Fibroblast of gingiva (primary cell): ENCODE data around the gene WNT5B.

Experiments
- DNase-seq: peaks from one replicate; pipeline ENCODE4 v3.0.0-alpha.2; 2011; ENCODE audit warnings: low read depth

Gene WNT5B

DNA sequence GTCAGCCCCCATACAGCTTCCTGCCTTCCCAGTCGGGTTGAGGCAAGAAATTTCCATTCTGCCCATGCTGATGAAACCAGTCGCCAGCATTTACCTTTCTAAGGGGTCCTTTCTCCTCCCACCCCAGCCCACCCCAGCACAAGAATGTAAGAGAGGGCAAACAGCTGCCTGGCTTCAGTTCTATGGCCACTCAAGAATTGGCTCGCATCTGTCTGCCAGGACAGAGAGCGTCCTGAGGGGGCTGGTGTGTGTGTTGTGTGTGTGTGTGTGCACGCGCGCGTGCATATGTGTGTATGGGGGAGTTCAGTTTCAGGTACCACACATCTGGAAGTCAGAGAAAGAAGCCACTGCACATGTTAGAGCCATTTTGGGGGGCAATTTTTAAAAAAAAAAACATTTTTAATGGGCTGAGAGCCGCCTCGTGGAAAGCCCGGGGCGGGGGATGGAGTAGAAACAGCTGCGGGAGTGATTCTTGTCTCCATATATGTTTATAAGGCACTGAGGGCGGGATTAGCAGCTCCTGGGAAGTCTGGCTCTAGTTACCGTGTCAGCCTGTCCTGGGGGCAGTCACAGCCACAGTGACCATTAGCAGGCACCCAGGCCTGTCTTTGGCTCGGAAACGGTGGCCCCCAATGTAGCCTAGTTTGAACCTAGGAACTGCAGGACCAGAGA, at the start of gene WNT5B:
TSS of gene WNT5B (plus strand) at position 566 of the 672 bp plus-strand sequence. CDS start 2,124 bp downstream, outside the sequence.
- no peak for DNase-seq

DNA sequence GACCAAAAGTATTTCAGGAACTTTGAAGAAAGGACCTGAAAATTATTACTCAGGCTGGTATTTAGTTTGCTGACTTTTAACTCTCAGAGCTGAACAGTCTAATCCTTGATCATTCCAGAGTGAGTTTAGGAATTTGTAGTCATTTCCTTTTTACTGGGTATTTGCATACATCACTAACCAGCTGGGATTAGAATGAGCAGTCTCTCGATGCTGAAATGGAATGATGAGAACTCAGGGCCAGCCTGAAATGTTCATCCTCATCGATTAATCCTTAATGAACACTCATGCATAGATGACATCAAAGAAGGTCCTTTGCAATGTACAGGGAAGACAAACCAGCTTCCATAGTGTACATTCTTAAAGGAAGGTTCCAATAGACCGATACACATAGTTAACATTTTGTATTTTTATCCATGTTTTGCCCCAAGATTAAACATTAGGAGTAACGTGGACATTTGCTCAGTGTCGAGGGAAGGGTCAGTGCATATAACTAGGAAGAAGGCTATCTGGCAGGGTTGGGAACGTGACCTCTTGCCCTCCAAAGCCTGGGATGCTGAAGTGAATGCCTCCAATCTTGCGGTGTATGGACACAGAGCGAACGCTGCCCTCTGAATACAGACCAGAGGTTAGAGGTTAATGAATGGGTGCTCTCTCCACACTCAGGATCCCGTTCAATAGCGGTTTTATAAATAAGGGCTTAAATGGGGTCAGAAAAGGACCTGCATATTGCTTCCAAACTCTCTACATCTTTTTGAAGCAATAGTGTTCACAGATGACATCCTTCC, 49.2 kb upstream of the WNT5B start:
- no peak for DNase-seq

DNA sequence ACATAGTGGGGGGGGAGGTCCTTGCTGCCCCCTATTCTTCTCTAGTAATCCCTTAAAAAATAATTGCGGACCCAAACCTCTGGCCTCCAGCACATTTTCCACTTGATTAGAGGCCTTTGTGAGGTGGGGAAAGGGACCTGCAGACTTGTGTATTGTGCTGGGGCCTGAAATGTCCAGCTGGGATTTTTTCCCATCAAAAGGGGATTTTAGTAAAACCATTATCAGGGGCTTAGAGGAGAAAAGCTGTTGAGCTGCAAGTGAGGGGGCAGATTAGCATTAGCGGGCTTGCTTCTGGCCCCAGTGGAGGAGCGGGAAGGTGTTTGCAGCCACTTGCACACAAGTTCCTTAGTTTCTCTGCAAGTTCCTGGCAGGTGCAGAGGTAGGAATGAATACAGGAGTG, 48.5 kb upstream of the WNT5B start:
- DNase-seq, result no peak

DNA sequence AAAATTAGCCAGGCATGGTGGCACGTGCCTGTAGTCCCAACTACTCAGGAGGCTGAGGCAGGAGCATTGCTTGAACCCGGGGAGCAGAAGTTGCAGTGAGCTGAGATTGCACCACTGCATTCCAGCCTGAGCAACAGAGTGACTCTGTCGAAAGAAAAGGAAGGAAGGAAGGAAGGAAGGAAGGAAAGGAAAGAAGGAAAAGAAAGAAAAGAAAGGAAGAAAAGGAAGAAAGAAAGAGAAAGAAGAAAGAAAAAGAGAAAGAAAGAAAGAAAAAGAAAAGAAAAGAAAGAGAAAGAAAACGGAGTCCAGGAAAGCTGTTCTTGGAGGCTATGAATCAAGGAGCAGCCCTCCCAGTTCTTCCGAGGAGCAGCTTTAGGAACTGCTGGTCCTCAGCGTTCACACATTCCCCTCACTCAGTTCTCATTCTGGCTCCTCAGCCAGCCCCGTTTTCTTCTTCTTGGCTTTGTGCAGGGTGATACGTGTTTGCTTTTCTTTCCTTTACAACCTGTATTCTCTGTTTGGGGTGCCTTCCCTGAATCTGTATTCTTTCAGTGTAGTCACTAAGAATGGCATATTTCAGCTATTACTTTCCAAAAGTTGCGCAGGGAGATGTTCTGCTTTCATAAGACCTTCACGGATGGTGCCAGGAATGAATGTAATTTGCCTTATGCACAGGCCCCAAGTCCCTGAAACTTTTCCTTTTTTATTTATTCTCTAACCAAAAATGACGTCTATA, 46.9 kb upstream of the WNT5B start:
- DNase-seq, result peak; percentile 90

DNA sequence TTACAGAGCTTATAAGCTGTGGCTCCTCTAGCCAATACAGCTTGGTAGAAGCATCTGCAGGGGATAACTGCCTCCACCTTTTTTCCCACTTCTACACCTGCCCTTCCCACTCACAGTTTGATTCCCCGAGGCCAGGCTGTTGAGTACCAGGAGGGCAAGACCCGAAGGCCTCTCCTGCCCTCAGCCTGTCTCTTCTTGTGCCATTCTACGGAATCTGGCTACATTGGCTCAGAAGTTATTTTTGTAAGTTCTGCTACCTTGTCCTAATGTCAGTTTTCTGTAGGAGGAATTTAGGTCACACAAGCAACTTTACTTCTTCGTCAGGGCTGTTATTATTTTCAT, 46.4 kb upstream of the WNT5B start:
- DNase-seq, result no peak

DNA sequence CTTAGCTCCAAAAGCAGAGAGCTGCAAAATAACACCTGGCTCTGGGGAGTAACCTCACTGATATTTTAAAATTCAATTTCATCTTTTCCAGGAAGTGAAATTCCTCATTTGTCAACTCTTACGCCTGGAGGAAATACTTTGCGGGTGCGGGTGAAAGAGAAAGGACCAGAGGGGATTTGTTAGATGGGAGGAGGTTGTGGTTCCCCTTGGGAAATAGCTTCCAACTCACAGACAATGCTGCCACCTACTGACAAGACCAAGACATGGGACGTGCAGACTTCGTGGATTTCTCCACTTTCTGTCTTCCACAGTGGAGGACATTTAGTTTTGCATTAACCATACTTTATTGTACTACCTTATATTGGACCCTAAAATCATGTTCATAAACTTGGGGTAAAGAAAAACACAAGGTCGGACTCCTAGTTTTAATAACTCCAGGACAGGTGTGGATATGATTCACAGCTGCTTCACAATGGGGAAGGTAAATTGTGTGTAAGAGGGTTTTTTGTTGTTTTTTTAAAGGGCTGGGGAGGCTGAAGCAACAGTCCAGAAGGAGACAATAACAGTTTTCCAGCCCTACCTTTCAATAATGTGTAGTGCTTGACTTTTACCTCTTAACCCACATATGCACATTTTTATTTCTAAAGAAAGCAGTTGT, 45.5 kb upstream of the WNT5B start:
- DNase-seq, result peak; percentile 86

DNA sequence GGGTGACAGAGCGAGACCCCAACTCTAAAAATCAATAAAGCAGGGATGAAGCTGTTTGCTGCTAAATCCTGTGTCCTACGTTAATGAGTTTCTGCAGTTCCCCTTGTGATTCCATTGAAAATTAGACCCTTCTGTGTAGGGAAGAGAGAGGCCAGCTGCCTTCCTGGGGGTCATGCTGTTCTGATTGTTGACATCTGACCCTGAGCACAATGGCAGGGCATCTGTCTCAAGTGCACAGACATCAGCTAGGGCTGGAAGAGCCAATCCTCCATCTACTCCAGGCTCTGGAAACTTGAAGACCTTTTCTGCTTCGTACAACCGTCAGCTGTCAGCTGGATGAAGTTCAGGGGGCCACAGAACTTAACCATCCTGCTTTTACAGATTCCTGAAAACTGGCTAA, 44.7 kb upstream of the WNT5B start:
- DNase-seq, result no peak

DNA sequence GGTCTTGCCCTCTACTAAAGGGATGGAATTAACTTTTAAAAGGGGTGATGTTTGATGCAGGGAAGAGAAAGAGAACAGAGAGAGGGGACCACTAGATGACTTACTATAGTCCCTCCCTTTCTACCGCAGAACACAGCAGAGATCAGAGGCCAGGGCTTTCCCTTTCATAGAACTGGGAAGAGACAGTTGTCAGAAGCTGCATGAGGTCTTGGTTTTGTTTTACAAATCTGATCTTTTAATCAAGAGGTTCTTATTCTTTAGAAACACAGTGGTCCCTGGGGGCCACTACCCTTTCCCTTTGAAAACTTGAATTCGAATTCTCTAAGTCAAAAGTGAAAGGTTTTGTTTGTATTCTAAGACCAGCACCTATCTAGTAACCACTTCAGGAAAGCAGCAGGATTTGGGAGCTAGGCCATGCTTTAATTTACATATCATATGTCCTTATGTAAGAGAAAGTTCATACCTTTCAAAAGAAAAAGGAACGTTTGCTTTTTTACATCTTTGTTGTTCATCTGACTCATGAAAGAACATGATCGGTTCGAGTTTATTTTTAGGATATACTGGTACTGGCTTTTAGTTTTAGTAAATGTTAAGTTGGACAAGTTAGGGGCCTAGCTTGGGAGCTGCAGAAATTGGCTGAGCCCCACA, 41.0 kb upstream of the WNT5B start:
- no peak for DNase-seq

DNA sequence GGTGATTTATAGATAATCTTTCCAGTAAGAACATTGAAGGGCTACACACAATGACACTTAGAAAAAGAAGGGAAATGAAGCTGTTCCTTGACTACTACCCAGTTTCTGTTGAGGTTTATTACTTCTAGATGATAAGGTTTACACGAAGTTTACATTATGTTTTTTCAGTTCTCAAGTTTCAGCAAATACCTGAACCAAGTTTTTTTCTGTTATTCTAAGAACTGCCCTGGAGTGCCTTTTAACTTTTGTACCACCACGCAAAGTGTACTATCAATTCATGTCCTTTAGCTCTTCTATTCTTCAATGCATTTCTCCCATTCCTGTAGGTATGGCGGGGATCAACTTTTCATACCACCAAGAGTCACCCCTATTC, 40.5 kb upstream of the WNT5B start:
- DNase-seq, result no peak

DNA sequence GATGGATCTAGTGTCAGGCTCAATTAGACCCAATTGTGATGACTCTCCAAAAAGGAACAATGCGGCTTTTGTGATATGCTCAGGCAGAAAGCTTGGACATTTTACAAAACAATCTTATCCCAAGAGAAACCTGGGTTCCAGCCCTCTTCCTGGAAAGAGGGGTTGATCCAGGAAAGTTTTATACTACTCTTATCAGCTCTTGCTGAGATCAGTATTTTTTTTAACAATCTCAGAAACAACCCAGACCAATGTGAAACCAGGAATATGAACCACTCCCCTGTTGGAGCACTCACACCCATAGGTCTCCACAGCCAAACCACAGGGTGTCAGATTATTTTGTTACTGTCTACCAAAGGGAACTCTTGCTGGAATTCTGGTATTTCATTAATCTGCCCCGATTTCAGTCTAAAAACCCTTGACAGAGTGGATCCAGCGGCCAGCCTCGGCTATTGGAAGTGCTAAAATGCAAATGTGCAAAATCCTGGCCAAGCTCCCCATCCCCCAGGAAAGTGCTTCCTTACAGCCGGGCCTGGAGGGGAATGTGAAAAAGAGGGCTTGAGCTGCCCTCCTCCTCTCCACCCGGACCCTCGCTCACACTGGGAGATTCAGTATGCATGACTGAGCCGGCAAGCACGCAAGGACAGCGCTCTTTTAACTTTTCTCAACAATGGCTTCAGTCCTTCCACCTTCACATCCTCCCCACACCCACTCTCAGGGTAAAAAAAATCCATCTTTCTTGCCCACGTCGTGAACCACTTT, 38.6 kb upstream of the WNT5B start:
- peak; percentile 50 for DNase-seq

DNA sequence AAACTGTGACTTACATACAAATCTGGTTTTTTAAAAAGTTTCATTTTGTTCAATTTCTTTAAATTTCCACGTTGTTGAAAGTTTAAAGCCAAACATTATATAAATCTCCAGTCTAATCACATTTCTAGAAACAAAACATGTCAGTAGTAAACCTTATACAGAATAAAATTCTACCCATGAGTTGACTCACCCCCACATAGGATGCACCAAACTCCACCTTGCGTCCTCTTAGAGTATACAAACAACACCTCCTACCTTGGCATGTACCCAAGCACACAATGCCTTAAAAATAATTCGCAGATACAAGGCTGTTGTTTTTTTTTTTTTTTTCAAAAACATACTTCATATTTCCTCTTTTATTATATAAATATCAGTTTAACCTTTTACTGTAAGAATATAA, 38.0 kb upstream of the WNT5B start:
- DNase-seq, result no peak

DNA sequence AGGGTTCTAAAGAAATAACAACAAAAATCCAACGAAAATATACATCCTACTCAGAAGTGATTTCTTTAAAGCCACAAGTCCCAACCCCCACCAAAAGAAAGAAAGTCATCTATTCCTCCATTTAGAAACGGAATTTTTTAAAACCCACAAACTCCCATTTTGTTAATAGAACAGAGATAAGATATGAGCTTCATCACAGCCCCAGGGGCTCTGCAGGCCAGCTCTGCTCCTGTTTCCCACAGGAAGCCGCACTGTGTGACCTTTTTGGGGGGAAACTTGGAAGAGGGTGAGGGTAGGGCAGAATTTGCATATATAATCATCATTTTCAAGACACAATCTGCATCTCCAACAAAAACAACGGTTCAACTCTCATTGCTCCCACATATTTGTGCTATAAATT, 37.5 kb upstream of the WNT5B start:
- DNase-seq, result no peak

DNA sequence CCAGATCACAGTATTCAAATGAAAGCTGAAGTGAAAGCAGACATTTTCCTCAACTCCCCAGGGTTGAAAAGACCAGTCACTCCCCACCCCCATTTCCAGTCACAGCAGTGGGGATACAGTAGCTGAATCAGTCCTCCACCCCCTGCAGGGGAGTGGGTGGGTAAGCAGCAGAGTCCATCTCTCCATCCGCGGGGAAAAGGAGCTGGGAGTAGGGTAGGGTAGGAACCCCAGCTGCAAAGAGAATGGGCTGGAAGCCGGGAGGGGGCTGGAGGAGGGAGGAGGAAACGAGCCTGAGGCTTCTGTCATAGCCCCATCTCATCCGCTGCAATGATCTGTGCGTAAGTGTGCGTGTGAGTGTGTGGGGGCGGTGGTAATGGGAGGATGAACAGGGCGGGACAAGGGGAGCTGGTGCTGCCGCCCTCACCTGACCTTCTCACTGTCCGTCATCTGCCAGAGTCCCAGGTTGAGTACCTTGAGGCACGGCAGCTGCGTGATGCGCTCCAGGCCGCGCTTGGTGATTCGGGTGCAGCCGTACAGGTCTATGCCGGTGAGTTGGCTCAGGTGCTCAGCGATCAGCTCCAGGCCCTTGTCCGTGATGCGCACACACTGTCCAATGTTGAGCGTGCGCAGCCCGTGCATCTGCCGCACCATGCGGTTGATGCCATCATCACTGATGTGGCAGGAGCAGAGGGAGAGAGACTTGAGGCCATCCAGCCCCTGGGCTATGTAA, 36.4 kb upstream of the WNT5B start:
- peak; percentile 55 for DNase-seq

DNA sequence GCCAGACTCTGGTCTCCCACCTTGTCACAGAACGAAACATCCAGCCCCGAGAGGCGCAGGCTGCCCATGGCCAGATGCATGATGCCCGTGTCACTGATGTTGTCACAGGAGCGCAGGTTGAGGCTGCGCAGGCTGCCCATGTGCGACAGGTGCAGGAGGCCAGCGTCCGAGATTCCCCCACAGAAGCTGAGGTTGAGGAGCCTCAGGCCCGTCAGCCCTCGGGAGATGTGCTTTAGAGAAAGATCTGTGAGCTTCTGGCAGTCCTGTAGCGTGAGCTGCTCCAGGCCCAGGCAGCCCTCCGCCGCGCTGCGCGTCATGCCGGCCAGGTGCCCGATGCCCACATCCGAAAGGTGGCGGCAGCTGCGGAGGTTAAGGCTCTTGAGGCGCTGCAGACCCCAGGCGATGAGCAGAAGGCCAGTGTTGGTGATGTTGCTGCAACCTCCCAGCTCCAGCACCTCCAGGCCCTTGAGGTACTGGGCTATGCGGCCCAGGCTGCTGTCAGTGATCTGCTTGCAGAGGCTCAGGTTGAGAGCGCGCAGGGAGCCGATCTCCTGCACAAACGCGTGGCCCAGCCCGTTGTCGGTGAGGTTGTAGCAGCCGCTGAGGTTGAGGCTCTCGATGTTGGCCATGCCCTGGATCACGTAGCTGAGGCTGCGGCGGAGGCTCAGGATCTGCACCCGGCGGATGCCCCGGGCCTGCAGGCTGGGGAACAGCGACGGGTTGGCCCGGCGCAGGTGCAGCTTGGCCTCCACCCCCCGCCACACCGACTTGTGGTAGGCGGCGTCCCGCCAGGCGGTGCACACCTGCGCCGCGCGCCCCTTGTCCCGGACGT, 35.6 kb upstream of the WNT5B start:
- no peak for DNase-seq

DNA sequence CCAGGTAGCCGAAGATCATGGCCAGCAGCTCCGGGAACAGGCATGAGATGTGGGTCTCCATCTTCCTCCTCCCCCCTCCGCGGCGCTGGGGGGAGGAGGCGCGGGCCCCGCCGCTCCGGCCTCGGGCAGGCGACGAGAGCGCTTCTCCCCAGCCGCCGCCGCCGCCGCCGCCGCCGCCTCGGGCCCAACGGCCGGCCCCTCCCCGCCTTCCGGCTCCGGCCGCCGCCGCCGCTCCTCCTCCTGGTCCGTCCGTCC, 35.1 kb upstream of the WNT5B start:
- DNase-seq, result no peak

DNA sequence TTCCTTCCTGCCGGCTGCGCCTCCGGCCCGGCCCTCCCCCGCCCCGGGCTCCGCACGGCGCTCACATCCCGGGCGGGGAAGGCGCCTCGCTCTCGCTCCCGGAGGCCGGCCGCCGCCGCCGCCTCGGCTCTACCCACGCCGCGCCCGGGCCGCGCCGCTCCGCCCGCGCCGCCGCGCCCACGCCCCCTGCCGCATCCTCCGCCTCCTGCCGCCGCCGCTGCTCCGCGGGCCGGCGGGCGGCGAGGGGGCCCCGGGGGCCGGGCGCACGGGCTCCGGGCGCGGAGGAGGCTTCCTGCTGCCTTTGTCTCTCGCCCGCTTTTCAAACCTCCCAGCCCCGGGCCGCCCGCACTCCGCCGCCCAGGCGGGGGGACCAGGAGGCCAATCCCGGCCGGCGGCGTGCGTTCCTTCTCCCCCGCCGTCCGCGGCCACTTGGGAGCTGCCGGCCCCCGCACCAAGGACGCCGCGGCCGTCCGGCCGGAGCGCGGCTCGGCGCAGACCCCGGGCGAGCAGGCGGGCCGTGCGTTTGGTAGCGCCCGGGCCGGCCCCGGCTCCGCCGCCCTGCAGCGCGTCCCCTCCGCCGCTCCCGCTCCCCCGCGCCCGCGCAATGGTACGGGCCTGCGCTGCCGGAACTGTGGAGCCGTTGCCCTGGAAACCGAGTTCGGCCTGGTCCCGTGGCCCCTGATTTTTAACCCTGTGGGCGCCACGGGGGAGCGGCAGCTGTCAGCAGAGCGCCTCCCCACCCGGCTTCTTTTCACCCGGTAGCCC, 34.6 kb upstream of the WNT5B start, which contains the start of gene FBXL14:
TSS of gene FBXL14 (minus strand) at position 321 of the 765 bp plus-strand sequence. CDS start 515 bp downstream, outside the sequence.
- peak; percentile 86 for DNase-seq

DNA sequence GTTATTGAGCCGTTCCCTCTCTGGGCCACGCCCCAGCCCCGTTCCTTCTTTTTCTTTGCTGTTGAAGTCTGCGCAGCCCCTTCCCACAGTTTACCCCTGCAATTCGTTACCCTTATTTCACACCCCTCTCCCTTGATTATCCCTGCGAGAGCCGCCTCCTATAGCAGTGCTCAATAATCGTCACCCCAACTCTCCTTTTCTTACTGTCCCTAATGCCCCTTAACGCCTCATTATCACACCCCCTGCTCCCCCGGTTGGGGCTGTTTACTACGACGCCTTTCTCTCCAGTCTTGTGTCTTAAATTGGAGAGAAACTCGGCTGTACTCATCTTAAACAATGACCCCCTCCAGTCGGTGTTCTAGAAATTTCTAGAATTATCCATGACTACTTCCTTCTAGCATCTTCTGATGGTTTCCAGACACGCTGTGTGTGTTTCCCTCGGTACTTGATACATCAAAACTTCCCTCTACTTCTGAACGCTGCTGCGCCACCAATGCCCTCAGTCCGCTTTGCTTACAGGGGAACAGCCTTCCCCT, 33.9 kb upstream of the WNT5B start:
- DNase-seq, result peak; percentile 49

DNA sequence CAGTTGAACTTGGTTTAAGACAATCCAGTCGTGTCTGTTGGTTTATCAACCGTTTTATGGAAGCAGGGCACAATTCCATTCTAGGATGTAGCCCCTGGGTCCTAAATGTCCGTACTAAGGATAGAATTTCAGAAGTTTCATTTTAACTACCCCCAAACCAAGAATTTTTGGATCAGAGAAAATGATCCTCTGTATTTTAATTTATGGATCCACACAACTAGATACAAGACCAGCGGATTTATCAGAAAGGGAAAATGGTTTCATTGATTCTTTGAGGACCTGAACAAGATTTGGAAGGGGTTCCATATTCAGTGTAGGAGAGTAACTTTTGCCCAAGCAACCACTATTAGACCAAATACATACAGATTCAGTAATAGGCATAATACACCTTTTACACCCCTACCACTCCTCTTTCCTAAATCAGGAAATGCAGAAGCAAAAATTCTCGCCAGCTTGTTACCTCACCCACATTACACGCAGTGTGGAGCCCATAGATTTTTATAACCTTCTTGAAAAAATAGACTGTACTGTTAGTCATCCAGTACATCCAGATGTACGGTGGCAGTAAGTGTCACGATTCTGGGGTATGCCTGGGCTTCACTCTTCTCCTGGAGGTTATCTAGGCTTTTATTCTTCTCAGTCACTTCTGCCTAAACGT, 33.2 kb upstream of the WNT5B start:
- peak; percentile 20 for DNase-seq
